Psoas muscle (tissue), 8 donors: Measurements from ENCODE around the gene NTRK1. TPM values are rescaled to one million over a fixed set of nuclear protein-coding genes. Genes with fewer than 3 reads are reported as not detected.
"Not testable (repeated sequence)": the region's sequence is repeated elsewhere in the genome, so short reads cannot be mapped to it uniquely, and the experiment has no call there.

Experiments
- ATAC-seq, 4 donors: fragments of 200-7000 bp; cut with Tn5 transposase; one replicate each; pipeline ENCODE4 v1.9.1; 2020; ENCODE audit warnings: moderate library complexity in 3 of 4, mild to moderate bottlenecking in 2 of 4
- DNase-seq, 2 donors: peaks; one replicate each; pipeline ENCODE4 v3.0.0-alpha.2; 2020
- H3K27ac ChIP-seq: fragments of 200-600 bp; one replicate; pipeline ENCODE4 v1.8.0; 2022
- H3K27me3 ChIP-seq, 3 donors: fragments of 200-600 bp in 1 of 3; one replicate each; pipeline versions ENCODE4 v1.6.1 to v1.8.0; 2013 to 2022; ENCODE audit warnings: low read length in 2 of 3, mild to moderate bottlenecking in 2 of 3, moderate library complexity in 1 of 3; ENCODE audit not compliant: insufficient read depth in 3 of 3
- H3K36me3 ChIP-seq, 2 donors: fragments of 200-600 bp in 1 of 2; one replicate each; pipeline versions ENCODE4 v1.6.1 to v1.8.0; 2013 to 2022; ENCODE audit warnings: low read depth in 1 of 2, mild to moderate bottlenecking in 1 of 2, moderate library complexity in 1 of 2; ENCODE audit not compliant: insufficient read depth in 1 of 2
- H3K4me1 ChIP-seq: fragments of 200-600 bp; one replicate; pipeline ENCODE4 v1.8.0; 2022
- H3K4me3 ChIP-seq: fragments of 200-600 bp; one replicate; pipeline ENCODE4 v1.8.0; 2022; ENCODE audit warnings: mild to moderate bottlenecking
- H3K9me3 ChIP-seq: fragments of 200-600 bp; one replicate; pipeline ENCODE4 v1.8.0; 2022
- WGBS, 3 donors: extraction: QIAGEN DNeasy Blood & Tissue Kit; methylation state at CpG; one replicate each; pipeline versions ENCODE4 v1.1.6 to v1.1.7; 2013; 5-methylcytosine and 5-hydroxymethylcytosine counted together
- intact Hi-C, 2 donors: fragments of 100-400 bp; cut with DNase I; formaldehyde crosslinking; loops; one replicate each; pipeline versions ENCODE4 v1.11.0 to v1.14.2; 2022
- polyA plus RNA-seq, 3 donors: library from polyadenylated mRNA; stranded (reverse); fragments of 200-250 nt; gene quantifications; one replicate each; pipeline ENCODE4 v1.2.3, GENCODE V29; 2013
- total RNA-seq, 4 donors: library from RNA; stranded (reverse); fragmentation: NEBNext Ultra II Directional in 2 of 4; extraction: Animal tissue kit (Norgen Biotek cat#: 25700) in 2 of 4; gene quantifications; one replicate each; pipeline versions ENCODE4 v1.2.1 to v1.2.4, GENCODE V29; 2021 to 2023
- TF ChIP-seq, protein P1 (sequence below): fragments of 200-600 bp; IDR thresholded peaks from one replicate; pipeline ENCODE4 v1.8.0; 2022; ENCODE audit warnings: antibody characterized with exemption
- donor health status: healthy with polysubstance abuse.
- donor health status: DM: no; HTN: no; CAD: no; lungs with moderate emphysema.
- donor health status: Bipolar disorder and iron deficiency.
- donor health status: healthy.
- donor health status: DM: yes; HTN: yes; CAD: no.
- donor health status: DM: no; HTN: no; CAD: no.
- donor health status: DM: no; HTN: no; CAD: no.
- donor health status: DM: yes; HTN: yes; CAD: no.

The NTRK1 gene
- total and polyA plus RNA-seq, 7 donors: 0.07 to 0.92 (median 0.44) TPM

DNA sequence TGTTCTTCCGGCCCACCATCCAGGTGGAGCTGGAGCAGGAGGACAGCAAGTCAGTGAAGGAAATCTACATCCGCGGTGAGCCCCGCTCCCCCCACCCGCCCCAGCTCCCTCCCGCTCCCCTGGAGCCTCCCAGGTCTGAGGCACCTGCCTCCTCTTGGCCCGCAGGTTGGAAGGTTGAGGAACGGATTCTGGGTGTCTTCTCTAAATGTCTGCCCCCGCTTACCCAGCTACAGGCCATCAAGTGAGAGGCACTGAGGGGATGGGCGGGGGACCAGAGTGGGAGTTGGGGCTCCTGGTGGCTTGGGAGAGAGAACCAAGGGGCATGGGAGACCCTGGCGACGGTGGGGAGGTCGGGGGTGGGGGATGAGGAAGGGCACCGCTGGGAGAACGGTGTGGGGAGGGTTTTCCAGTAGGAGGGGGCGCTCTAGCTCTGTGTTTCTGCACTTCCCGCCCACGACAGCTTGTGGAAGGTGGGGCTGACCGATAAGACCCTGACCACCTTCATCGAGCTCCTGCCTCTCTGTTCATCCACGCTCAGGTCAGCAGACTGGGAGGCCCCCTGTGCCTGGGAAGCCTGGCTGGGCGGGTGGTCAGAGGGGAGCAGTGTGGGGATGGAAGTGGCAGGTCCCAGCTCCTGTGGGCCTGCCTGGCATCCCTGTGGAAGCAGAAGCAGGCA is 64.0 kb downstream of the NTRK1 start:
- WGBS, 3 donors: 39 to 48% (median 45%) methylated on average over 16 to 22 of the region's 22 CpGs
- Histone ChIP-seq H3K9me3 (no peaks in the 10 kb centered on the region), H3K36me3 (no peaks in the 10 kb centered on the region), H3K4me3 (no peak overlapping the region), H3K4me1 (peaks cover 6% of the 10 kb centered on the region), H3K27ac (no peak overlapping the region), H3K27me3 (peaks cover 0 to 91% (median 44%) of the 10 kb centered on the region in 3 donors)
- no peak for ATAC-seq
- TF ChIP-seq, protein P1, sequence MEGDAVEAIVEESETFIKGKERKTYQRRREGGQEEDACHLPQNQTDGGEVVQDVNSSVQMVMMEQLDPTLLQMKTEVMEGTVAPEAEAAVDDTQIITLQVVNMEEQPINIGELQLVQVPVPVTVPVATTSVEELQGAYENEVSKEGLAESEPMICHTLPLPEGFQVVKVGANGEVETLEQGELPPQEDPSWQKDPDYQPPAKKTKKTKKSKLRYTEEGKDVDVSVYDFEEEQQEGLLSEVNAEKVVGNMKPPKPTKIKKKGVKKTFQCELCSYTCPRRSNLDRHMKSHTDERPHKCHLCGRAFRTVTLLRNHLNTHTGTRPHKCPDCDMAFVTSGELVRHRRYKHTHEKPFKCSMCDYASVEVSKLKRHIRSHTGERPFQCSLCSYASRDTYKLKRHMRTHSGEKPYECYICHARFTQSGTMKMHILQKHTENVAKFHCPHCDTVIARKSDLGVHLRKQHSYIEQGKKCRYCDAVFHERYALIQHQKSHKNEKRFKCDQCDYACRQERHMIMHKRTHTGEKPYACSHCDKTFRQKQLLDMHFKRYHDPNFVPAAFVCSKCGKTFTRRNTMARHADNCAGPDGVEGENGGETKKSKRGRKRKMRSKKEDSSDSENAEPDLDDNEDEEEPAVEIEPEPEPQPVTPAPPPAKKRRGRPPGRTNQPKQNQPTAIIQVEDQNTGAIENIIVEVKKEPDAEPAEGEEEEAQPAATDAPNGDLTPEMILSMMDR: no peak
- intact Hi-C loops: loop anchor here in 1 of 2 donors (5.0 kb wide), 1 partner anchor 87 kb away; no protein-coding TSS in a partner anchor
- no peak for DNase-seq

- peaks cover 5% of the 10 kb centered on the region for H3K4me1 ChIP-seq
- DNase-seq (no peak), ATAC-seq (no peak)
- WGBS, 3 donors: 88 to 92% (median 92%) methylated on average over 5 of the region's 5 CpGs
- H3K4me3 ChIP-seq: no peak overlapping the region
- H3K36me3 ChIP-seq: no peaks in the 10 kb centered on the region
- no peaks in the 10 kb centered on the region for H3K9me3 ChIP-seq
- H3K27me3 ChIP-seq: peaks cover 0 to 90% (median 42%) of the 10 kb centered on the region in 3 donors
- intact Hi-C loops: loop anchor here in 1 of 2 donors (5.0 kb wide), 1 partner anchor 88 kb away; no protein-coding TSS in a partner anchor
- no peak overlapping the region for H3K27ac ChIP-seq
- TF ChIP-seq, protein P1: no peak
Observed at GRCh38 chr1:156925154-156926010, 64.7 kb downstream of the NTRK1 start.

- no peaks in the 10 kb centered on the region for H3K4me1 ChIP-seq
- peaks cover 0 to 87% (median 38%) of the 10 kb centered on the region in 3 donors for H3K27me3 ChIP-seq
- no peak overlapping the region for H3K27ac ChIP-seq
- TF ChIP-seq, protein P1: no peak
- H3K4me3 ChIP-seq: no peak overlapping the region
- DNase-seq (peak; percentile 52 to 68), ATAC-seq (no peak)
- intact Hi-C loops: loop anchor here in 1 of 2 donors (5.0 kb wide), 1 partner anchor 89 kb away; no protein-coding TSS in a partner anchor
- WGBS, 3 donors: 41 to 46% (median 42%) methylated on average over 3 of the region's 3 CpGs
- H3K9me3 ChIP-seq: no peaks in the 10 kb centered on the region
- H3K36me3 ChIP-seq: no peaks in the 10 kb centered on the region
Observed at GRCh38 chr1:156926175-156926574, 65.5 kb downstream of the NTRK1 start.

- DNase-seq: peak in 1 of 2 donors; percentile 25
- not testable (repeated sequence) for ATAC-seq, H3K27ac ChIP-seq, H3K4me1 ChIP-seq, H3K9me3 ChIP-seq, H3K4me3 ChIP-seq, H3K36me3 ChIP-seq
- H3K27me3 ChIP-seq: peaks cover 0 to 83% (median 36%) of the 10 kb centered on the region in 3 donors
- intact Hi-C loops: loop anchor here in 1 of 2 donors (5.0 kb wide), 1 partner anchor 89 kb away; no protein-coding TSS in a partner anchor
- 81 to 85% (median 81%) methylated on average over 6 of the region's 6 CpGs for WGBS, 3 donors
Observed at GRCh38 chr1:156926695-156927094, 66.0 kb downstream of the NTRK1 start.
